OCI-LY1 (cell line): ENCODE data around the gene FBXO9.

Experiments
- EZH2 ChIP-seq: fragments of 200-600 bp; sonication (generic), shearing (Covaris generic); IDR thresholded peaks from 2 replicates; pipeline ENCODE4 v1.8.0; 2017; ENCODE audit warnings: borderline replicate concordance, mixed run types, mild to moderate bottlenecking, antibody characterized with exemption, low read length, moderate library complexity, mixed read lengths
- TF ChIP-seq, protein P1 (sequence below): fragments of 200-600 bp; sonication (generic), shearing (Covaris generic); IDR thresholded peaks from 2 replicates; pipeline ENCODE4 v1.5.1; 2017; ENCODE audit warnings: mild to moderate bottlenecking, antibody characterized with exemption, low read length, moderate library complexity, mixed read lengths

DNA sequence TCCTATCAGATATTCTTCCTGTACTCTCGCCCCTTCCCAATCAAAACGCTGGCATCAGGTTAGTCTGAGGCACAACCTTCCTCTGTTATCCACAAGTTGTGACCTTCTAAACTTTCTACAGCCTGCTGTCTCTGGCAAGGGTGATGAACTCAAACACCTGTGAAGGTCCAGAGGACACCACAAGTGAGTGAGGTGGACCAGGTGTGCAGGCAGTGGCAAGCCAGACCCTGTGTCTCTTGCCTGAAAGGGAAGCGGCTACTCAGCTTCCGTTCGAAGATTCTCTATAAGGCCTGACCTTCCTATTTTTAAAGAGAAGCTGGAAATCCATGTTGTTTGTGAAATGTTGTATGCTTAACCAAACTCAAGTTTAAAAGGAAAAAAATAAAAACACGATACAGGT, 46.7 kb downstream of the FBXO9 start:
- TF ChIP-seq, protein P1, sequence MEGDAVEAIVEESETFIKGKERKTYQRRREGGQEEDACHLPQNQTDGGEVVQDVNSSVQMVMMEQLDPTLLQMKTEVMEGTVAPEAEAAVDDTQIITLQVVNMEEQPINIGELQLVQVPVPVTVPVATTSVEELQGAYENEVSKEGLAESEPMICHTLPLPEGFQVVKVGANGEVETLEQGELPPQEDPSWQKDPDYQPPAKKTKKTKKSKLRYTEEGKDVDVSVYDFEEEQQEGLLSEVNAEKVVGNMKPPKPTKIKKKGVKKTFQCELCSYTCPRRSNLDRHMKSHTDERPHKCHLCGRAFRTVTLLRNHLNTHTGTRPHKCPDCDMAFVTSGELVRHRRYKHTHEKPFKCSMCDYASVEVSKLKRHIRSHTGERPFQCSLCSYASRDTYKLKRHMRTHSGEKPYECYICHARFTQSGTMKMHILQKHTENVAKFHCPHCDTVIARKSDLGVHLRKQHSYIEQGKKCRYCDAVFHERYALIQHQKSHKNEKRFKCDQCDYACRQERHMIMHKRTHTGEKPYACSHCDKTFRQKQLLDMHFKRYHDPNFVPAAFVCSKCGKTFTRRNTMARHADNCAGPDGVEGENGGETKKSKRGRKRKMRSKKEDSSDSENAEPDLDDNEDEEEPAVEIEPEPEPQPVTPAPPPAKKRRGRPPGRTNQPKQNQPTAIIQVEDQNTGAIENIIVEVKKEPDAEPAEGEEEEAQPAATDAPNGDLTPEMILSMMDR = no peak
- TF ChIP-seq EZH2 = no peak
